OCI-LY7 (cell line): Measurements from ENCODE around the gene ORC6. TPM values are rescaled to one million over a fixed set of nuclear protein-coding genes. Genes with fewer than 3 reads are reported as not detected.

ENCODE experiments used
- BruUV-seq: library from RNA; stranded (reverse); fragments of 400-500 nt; replicated peaks from 2 replicates; lab custom pipeline; 2021; lab: Mats Ljungman, UMichigan
- CTCF ChIA-PET: fragments of 300-600 bp; sonication (Branson Sonifier 250); formaldehyde crosslinking; loops from one replicate; lab custom pipeline; 2022; ENCODE audit warnings: antibody characterized with exemption; ENCODE audit not compliant: unreplicated experiment; lab: Charles Lee
- POLR2A ChIA-PET: fragments of 300-600 bp; sonication (Branson Sonifier 250); formaldehyde crosslinking; loops from one replicate; lab custom pipeline; 2022; ENCODE audit warnings: antibody characterized with exemption; lab: Charles Lee
- DNase-seq: peaks from one replicate; pipeline ENCODE4 v3.0.0-alpha.2; 2015; ENCODE audit warnings: low spot score
- H2AFZ ChIP-seq: fragments of 200-600 bp; sonication (generic), shearing (Covaris generic); 2 replicates; pipeline ENCODE4 v1.6.1; 2014; ENCODE audit warnings: mild to moderate bottlenecking, antibody characterized with exemption, low read length, moderate library complexity
- H3K27ac ChIP-seq: fragments of 200-600 bp; sonication (generic); 2 replicates; pipeline ENCODE4 v1.5.1; 2014; ENCODE audit warnings: mixed run types, low read depth, mild to moderate bottlenecking, moderate library complexity, low read length, inconsistent platforms; ENCODE audit not compliant: poor library complexity, severe bottlenecking
- H3K36me3 ChIP-seq: fragments of 200-600 bp; sonication (generic); 2 replicates; pipeline ENCODE4 v1.6.1; 2014; ENCODE audit warnings: mild to moderate bottlenecking, antibody characterized with exemption, low read length, moderate library complexity, mixed read lengths; ENCODE audit not compliant: insufficient read depth
- H3K4me1 ChIP-seq: fragments of 200-600 bp; sonication (generic); 2 replicates; pipeline ENCODE4 v1.5.1; 2014; ENCODE audit warnings: mild to moderate bottlenecking, low read length; ENCODE audit not compliant: insufficient read depth, poor library complexity, severe bottlenecking
- H3K4me2 ChIP-seq: fragments of 200-600 bp; sonication (generic); 2 replicates; pipeline ENCODE4 v1.6.1; 2014; ENCODE audit warnings: mild to moderate bottlenecking, low read length
- H3K4me3 ChIP-seq: fragments of 200-600 bp; sonication (generic); 2 replicates; pipeline ENCODE4 v1.5.1; 2014; ENCODE audit warnings: mild to moderate bottlenecking, low read depth, low read length; ENCODE audit not compliant: poor library complexity, severe bottlenecking
- H3K79me2 ChIP-seq: fragments of 200-600 bp; sonication (generic); 2 replicates; pipeline ENCODE4 v1.6.1; 2016; ENCODE audit warnings: low read depth, mild to moderate bottlenecking, low read length, moderate library complexity, mixed read lengths; ENCODE audit not compliant: insufficient read depth
- H3K9me2 ChIP-seq: fragments of 200-600 bp; sonication (generic); 2 replicates; pipeline ENCODE4 v1.6.1; 2016; ENCODE audit warnings: mild to moderate bottlenecking, low read length, mixed read lengths; ENCODE audit not compliant: insufficient read depth
- H3K9me3 ChIP-seq: fragments of 200-600 bp; sonication (generic); 2 replicates; pipeline ENCODE4 v1.6.1; 2014; ENCODE audit warnings: mild to moderate bottlenecking, mixed run types, low read length, mixed read lengths
- H4K20me1 ChIP-seq: fragments of 200-600 bp; sonication (generic); 2 replicates; pipeline ENCODE4 v1.6.1; 2014; ENCODE audit warnings: mild to moderate bottlenecking, antibody characterized with exemption, low read length, moderate library complexity, mixed read lengths; ENCODE audit not compliant: insufficient read depth
- CTCF ChIP-seq: fragments of 200-600 bp; sonication (generic); conservative IDR thresholded peaks from 2 replicates; pipeline ENCODE4 v1.5.1; 2014; ENCODE audit warnings: mild to moderate bottlenecking, antibody characterized with exemption, low read length, moderate library complexity, mixed read lengths
- EZH2phosphoT487 ChIP-seq: fragments of 200-600 bp; sonication (generic); IDR thresholded peaks from 2 replicates; pipeline ENCODE4 v1.6.1; 2018; ENCODE audit warnings: low read depth, borderline replicate concordance, mild to moderate bottlenecking, mixed run types, antibody characterized with exemption, low read length, moderate library complexity, mixed read lengths
- intact Hi-C: fragments of 100-400 bp; cut with micrococcal nuclease; formaldehyde crosslinking; loops from one replicate; pipeline ENCODE4 v1.10.0; 2022; ENCODE audit not compliant: unreplicated experiment
- total RNA-seq, 2 experiments: library from RNA; depleted of rRNA in 1 of 2; stranded (reverse); fragments of >200 nt in 1 of 2; shearing (Covaris generic) in 1 of 2; gene quantifications; 2 replicates each; pipeline ENCODE4 v1.2.3, GENCODE V29; 2014 to 2022

The ORC6 gene
- total RNA-seq, 2 experiments from 2014 or later: 67.4 to 100 TPM

GRCh38 chr16:46737621-46738214 lies 48.3 kb downstream of the ORC6 start:
- no peaks in the 10 kb centered on the region for H3K9me2 ChIP-seq
- no peaks in the 10 kb centered on the region for H3K36me3 ChIP-seq
- no peaks in the 10 kb centered on the region for H4K20me1 ChIP-seq
- no TSS peak for BruUV-seq
- ChIA-PET CTCF (no interaction called here), POLR2A (interaction anchor here (1.1 kb wide), 1 partner anchor 40 kb away, joined by 3 read pairs; no protein-coding TSS in a partner anchor)
- H3K4me2 ChIP-seq: no peak overlapping the region
- no peak overlapping the region for H2AFZ ChIP-seq
- no peak for DNase-seq
- no peak for TF ChIP-seq CTCF
- TF ChIP-seq EZH2phosphoT487: no peak
- H3K79me2 ChIP-seq: no peaks in the 10 kb centered on the region
- no peaks in the 10 kb centered on the region for H3K9me3 ChIP-seq
- peaks cover 14% of the 10 kb centered on the region for H3K4me1 ChIP-seq
- no peak overlapping the region for H3K27ac ChIP-seq
- intact Hi-C loops: no loop called here
- no peak overlapping the region for H3K4me3 ChIP-seq

- no peak overlapping the region for H3K4me3 ChIP-seq
- H3K4me1 ChIP-seq: peaks cover 25% of the 10 kb centered on the region
- H4K20me1 ChIP-seq: no peaks in the 10 kb centered on the region
- no peak for TF ChIP-seq CTCF
- no peak for TF ChIP-seq EZH2phosphoT487
- H3K36me3 ChIP-seq: no peaks in the 10 kb centered on the region
- H3K27ac ChIP-seq: no peak overlapping the region
- BruUV-seq: no TSS peak
- intact Hi-C loops: no loop called here
- no peak for DNase-seq
- H3K9me2 ChIP-seq: no peaks in the 10 kb centered on the region
- H2AFZ ChIP-seq: no peak overlapping the region
- POLR2A ChIA-PET: interaction anchor here (1.1 to 1.7 kb wide), 3 partner anchors 11 to 48 kb away, joined by 3 to 5 read pairs (median 3); no protein-coding TSS in a partner anchor
- CTCF ChIA-PET: no interaction called here
- no peak overlapping the region for H3K4me2 ChIP-seq
- H3K79me2 ChIP-seq: no peaks in the 10 kb centered on the region
- no peaks in the 10 kb centered on the region for H3K9me3 ChIP-seq
These were observed 50.5 kb downstream of the ORC6 start for GRCh38 chr16:46739934-46740333.

- H2AFZ ChIP-seq: peak overlapping the region; percentile 98
- H3K36me3 ChIP-seq: no peaks in the 10 kb centered on the region
- H3K9me3 ChIP-seq: no peaks in the 10 kb centered on the region
- H3K9me2 ChIP-seq: no peaks in the 10 kb centered on the region
- CTCF ChIA-PET: interaction anchor here (1.0 kb wide), 1 partner anchor 29 kb away, joined by 4 read pairs; no protein-coding TSS in a partner anchor
- no peak for TF ChIP-seq CTCF
- TF ChIP-seq EZH2phosphoT487: no peak
- peak overlapping the region; percentile 60 for H3K4me3 ChIP-seq
- POLR2A ChIA-PET: interaction anchor here (0.6 to 2.6 kb wide), 19 partner anchors 11 to 738 kb away, joined by 3 to 10 read pairs (median 3); partner anchors contain the start of gene ORC6
- H3K27ac ChIP-seq: peak overlapping the region; percentile 60
- peak overlapping the region; percentile 71 for H3K4me2 ChIP-seq
- intact Hi-C loops: loop anchor here (2.0 kb wide), 1 partner anchor 52 kb away; no protein-coding TSS in a partner anchor
- peaks cover 25% of the 10 kb centered on the region for H3K4me1 ChIP-seq
- H3K79me2 ChIP-seq: no peaks in the 10 kb centered on the region
- no TSS peak for BruUV-seq
- peak; percentile 86 for DNase-seq
- H4K20me1 ChIP-seq: no peaks in the 10 kb centered on the region
These were observed 53.8 kb downstream of the ORC6 start for GRCh38 chr16:46743232-46743719.
